AG10803 (cell line): ENCODE results near the gene HEXA.
A peak's percentile ranks its signal among the peaks of the same experiment; 100 is the strongest.

Source experiments
- DNase-seq: peaks from one replicate; pipeline ENCODE4 v3.0.0; 2010; ENCODE audit warnings: low read depth
- H3K4me3 ChIP-seq: 2 replicates; pipeline ENCODE4 v1.5.1; 2011; ENCODE audit warnings: mild to moderate bottlenecking, low read length, control low read depth
- CTCF ChIP-seq: conservative IDR thresholded peaks from 2 replicates; pipeline ENCODE4 v1.5.1; 2011; ENCODE audit warnings: mild to moderate bottlenecking, low read length, control low read depth, inconsistent platforms

Gene HEXA

GRCh38 chr15:72323752-72324151 is 52.1 kb downstream of the HEXA start:
- no peak for DNase-seq
- no peak overlapping the region for H3K4me3 ChIP-seq
- TF ChIP-seq CTCF: no peak

- H3K4me3 ChIP-seq: peak within 1 kb of the TSS; percentile 65
- no peak for TF ChIP-seq CTCF
- DNase-seq: peak; percentile 60
Measured at GRCh38 chr15:72319985-72320671, 55.7 kb downstream of the HEXA start, which contains the start of gene CELF6. TSS of gene CELF6 (minus strand) at chr15:72320157. CDS start at chr15:72319874, 283 bp downstream.

GRCh38 chr15:72319360-72319984 is 56.3 kb downstream of the HEXA start:
- H3K4me3 ChIP-seq: peak overlapping the region; percentile 65
- no peak for TF ChIP-seq CTCF
- peak; percentile 45 for DNase-seq

GRCh38 chr15:72318408-72318942 is 57.3 kb downstream of the HEXA start:
- TF ChIP-seq CTCF: no peak
- no peak for DNase-seq

GRCh38 chr15:72315706-72316370 is 60.0 kb downstream of the HEXA start:
- no peak overlapping the region for H3K4me3 ChIP-seq
- DNase-seq: no peak
- TF ChIP-seq CTCF: no peak

More at GRCh38 chr15:72318408-72318942, 57.3 kb downstream of the HEXA start:
- no peak overlapping the region for H3K4me3 ChIP-seq

GRCh38 chr15:72313881-72314280 is 61.9 kb downstream of the HEXA start:
- TF ChIP-seq CTCF: no peak
- no peak for DNase-seq

More at GRCh38 chr15:72313881-72314280, 61.9 kb downstream of the HEXA start:
- no peak overlapping the region for H3K4me3 ChIP-seq
